Ectodermal cell (in vitro differentiated cells): ENCODE data around the gene MED12L.

ENCODE experiments used
- H3K27ac ChIP-seq: 2 replicates; pipeline ENCODE4 v1.7.0; 2013; ENCODE audit warnings: mild to moderate bottlenecking, low read depth, low read length; ENCODE audit not compliant: insufficient read depth, poor library complexity, severe bottlenecking
- H3K27me3 ChIP-seq: 2 replicates; pipeline ENCODE4 v1.7.0; 2013; ENCODE audit warnings: mild to moderate bottlenecking, low read length; ENCODE audit not compliant: insufficient read depth, control insufficient read depth, poor library complexity, severe bottlenecking
- H3K36me3 ChIP-seq: one replicate; pipeline ENCODE4 v1.7.0; 2013; ENCODE audit warnings: low read length; ENCODE audit not compliant: control insufficient read depth, insufficient read depth
- H3K4me1 ChIP-seq: one replicate; pipeline ENCODE4 v1.7.0; 2013; ENCODE audit warnings: low read length; ENCODE audit not compliant: control insufficient read depth, insufficient read depth
- H3K4me3 ChIP-seq: 2 replicates; pipeline ENCODE4 v1.7.0; 2013; ENCODE audit warnings: low read depth, low read length, control low read depth; ENCODE audit not compliant: insufficient read depth
- H3K9me3 ChIP-seq: 2 replicates; pipeline ENCODE4 v1.7.0; 2013; ENCODE audit warnings: mild to moderate bottlenecking, low read length, moderate library complexity; ENCODE audit not compliant: control insufficient read depth
- WGBS, 2 experiments: methylation state at CpG; one replicate each; pipeline ENCODE4 v1.1.7; 2013; ENCODE audit warnings: missing lambda C conversion rate in 2 of 2; 5-methylcytosine and 5-hydroxymethylcytosine counted together

Gene MED12L

GRCh38 chr3:151107701-151108100 lies 22.2 kb downstream of the MED12L start:
- H3K9me3 ChIP-seq: no peaks in the 10 kb centered on the region
- peak overlapping the region; percentile 33 for H3K27ac ChIP-seq
- no peaks in the 10 kb centered on the region for H3K36me3 ChIP-seq
- H3K27me3 ChIP-seq: no peaks in the 10 kb centered on the region
- H3K4me1 ChIP-seq: peaks cover 15% of the 10 kb centered on the region
- 43 to 45% methylated on average over 5 of the region's 5 CpGs for WGBS, 2 experiments
- no peak overlapping the region for H3K4me3 ChIP-seq

GRCh38 chr3:151109286-151109800 lies 23.9 kb downstream of the MED12L start:
- 93 to 98% methylated on average over 8 of the region's 8 CpGs for WGBS, 2 experiments
- no peak overlapping the region for H3K27ac ChIP-seq
- H3K9me3 ChIP-seq: no peaks in the 10 kb centered on the region
- H3K27me3 ChIP-seq: no peaks in the 10 kb centered on the region
- no peak overlapping the region for H3K4me3 ChIP-seq
- peaks cover 13% of the 10 kb centered on the region for H3K4me1 ChIP-seq
- H3K36me3 ChIP-seq: no peaks in the 10 kb centered on the region

GRCh38 chr3:151112731-151113130 lies 27.3 kb downstream of the MED12L start:
- H3K4me3 ChIP-seq: no peak overlapping the region
- H3K9me3 ChIP-seq: no peaks in the 10 kb centered on the region
- no peaks in the 10 kb centered on the region for H3K36me3 ChIP-seq
- H3K4me1 ChIP-seq: peaks cover 8% of the 10 kb centered on the region
- no peaks in the 10 kb centered on the region for H3K27me3 ChIP-seq
- H3K27ac ChIP-seq: no peak overlapping the region
- 100% methylated on average over 2 to 3 of the region's 3 CpGs for WGBS, 2 experiments

GRCh38 chr3:151113343-151113742 lies 27.9 kb downstream of the MED12L start:
- Histone ChIP-seq H3K9me3 (no peaks in the 10 kb centered on the region), H3K27ac (no peak overlapping the region), H3K27me3 (no peaks in the 10 kb centered on the region), H3K4me1 (peaks cover 2% of the 10 kb centered on the region), H3K36me3 (no peaks in the 10 kb centered on the region), H3K4me3 (no peak overlapping the region)
- 93 to 94% methylated on average over 1 of the region's 1 CpG for WGBS, 2 experiments

GRCh38 chr3:151117047-151117446 lies 31.6 kb downstream of the MED12L start:
- H3K4me3 ChIP-seq: no peak overlapping the region
- no peaks in the 10 kb centered on the region for H3K27me3 ChIP-seq
- H3K36me3 ChIP-seq: no peaks in the 10 kb centered on the region
- H3K27ac ChIP-seq: no peak overlapping the region
- no peaks in the 10 kb centered on the region for H3K4me1 ChIP-seq
- no peaks in the 10 kb centered on the region for H3K9me3 ChIP-seq
- 97% methylated on average over 4 of the region's 4 CpGs for WGBS, 2 experiments

- Histone ChIP-seq H3K9me3 (no peaks in the 10 kb centered on the region), H3K27me3 (no peaks in the 10 kb centered on the region), H3K4me1 (no peaks in the 10 kb centered on the region), H3K27ac (no peak overlapping the region), H3K4me3 (no peak overlapping the region), H3K36me3 (no peaks in the 10 kb centered on the region)
- 90% methylated on average over 2 of the region's 2 CpGs for WGBS, 2 experiments
Measured at GRCh38 chr3:151119188-151119587, 33.7 kb downstream of the MED12L start.

- no peak overlapping the region for H3K27ac ChIP-seq
- no peaks in the 10 kb centered on the region for H3K27me3 ChIP-seq
- no peaks in the 10 kb centered on the region for H3K36me3 ChIP-seq
- no peaks in the 10 kb centered on the region for H3K9me3 ChIP-seq
- no peaks in the 10 kb centered on the region for H3K4me1 ChIP-seq
- 92 to 100% methylated on average over 1 of the region's 2 CpGs for WGBS, 2 experiments
- no peak overlapping the region for H3K4me3 ChIP-seq
Measured at GRCh38 chr3:151120409-151120808, 34.9 kb downstream of the MED12L start.

- Histone ChIP-seq H3K4me3 (no peak overlapping the region), H3K27ac (no peak overlapping the region), H3K9me3 (no peaks in the 10 kb centered on the region), H3K27me3 (no peaks in the 10 kb centered on the region), H3K36me3 (no peaks in the 10 kb centered on the region), H3K4me1 (no peaks in the 10 kb centered on the region)
- WGBS, 2 experiments: 83% methylated on average over 1 of the region's 2 CpGs; no CpG with 5 or more reads in 1 of the 2 experiments
Measured at GRCh38 chr3:151121016-151121415, 35.6 kb downstream of the MED12L start.

- H3K27me3 ChIP-seq: no peaks in the 10 kb centered on the region
- no peaks in the 10 kb centered on the region for H3K4me1 ChIP-seq
- no peaks in the 10 kb centered on the region for H3K9me3 ChIP-seq
- H3K4me3 ChIP-seq: no peak overlapping the region
- H3K36me3 ChIP-seq: no peaks in the 10 kb centered on the region
- H3K27ac ChIP-seq: no peak overlapping the region
Measured at GRCh38 chr3:151123827-151124226, 38.4 kb downstream of the MED12L start.

GRCh38 chr3:151124476-151124875 lies 39.0 kb downstream of the MED12L start:
- Histone ChIP-seq H3K27ac (no peak overlapping the region), H3K27me3 (no peaks in the 10 kb centered on the region), H3K4me1 (no peaks in the 10 kb centered on the region), H3K36me3 (no peaks in the 10 kb centered on the region), H3K4me3 (no peak overlapping the region), H3K9me3 (no peaks in the 10 kb centered on the region)
- WGBS, 2 experiments: 96 to 100% methylated on average over 1 to 4 of the region's 4 CpGs

GRCh38 chr3:151130428-151130827 lies 45.0 kb downstream of the MED12L start:
- no peaks in the 10 kb centered on the region for H3K27me3 ChIP-seq
- 96% methylated on average over 8 of the region's 8 CpGs for WGBS, 2 experiments
- H3K4me3 ChIP-seq: no peak overlapping the region
- no peaks in the 10 kb centered on the region for H3K36me3 ChIP-seq
- no peaks in the 10 kb centered on the region for H3K4me1 ChIP-seq
- H3K9me3 ChIP-seq: no peaks in the 10 kb centered on the region
- H3K27ac ChIP-seq: no peak overlapping the region
